HTERT RPE-1 (cell line): ENCODE measurements around the gene ADGRL3.
"Not testable (repeated sequence)": the region's sequence is repeated elsewhere in the genome, so short reads cannot be mapped to it uniquely, and the experiment has no call there.

ENCODE experiments used
- in situ Hi-C: fragments of 300-500 bp; cut with MboI; formaldehyde crosslinking; loops from 4 replicates; pipeline ENCODE4 v1.14.3; 2020; ENCODE audit warnings: low sequenced_read_pairs

ADGRL3 gene

GRCh38 chr4:61934198-61934597 is 734.1 kb downstream of the ADGRL3 start:
- in situ Hi-C loops: no loop called here

- in situ Hi-C loops: no loop called here
Measured at GRCh38 chr4:61938250-61938846, 738.2 kb downstream of the ADGRL3 start.

GRCh38 chr4:61950625-61951024 is 750.5 kb downstream of the ADGRL3 start:
- in situ Hi-C loops: no loop called here

DNA sequence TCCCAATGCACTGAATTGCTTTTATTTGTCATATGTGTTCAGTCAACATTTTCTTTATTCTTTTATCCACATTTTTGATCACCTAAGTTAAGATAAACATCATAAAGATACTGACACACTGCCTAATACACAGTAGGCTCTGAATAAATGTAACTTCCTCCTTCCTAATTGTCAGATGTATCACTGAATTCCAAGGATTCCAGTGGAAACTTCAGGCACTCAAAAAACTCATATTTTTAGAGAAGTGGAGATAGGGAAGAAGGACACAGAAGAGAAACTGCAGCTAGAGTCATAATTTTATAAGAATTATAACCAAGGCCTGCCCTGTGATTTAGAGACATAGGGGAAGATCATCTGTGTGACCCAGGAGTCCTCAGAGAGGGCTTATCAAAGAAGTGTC is 753.3 kb downstream of the ADGRL3 start:
- in situ Hi-C loops: no loop called here

- in situ Hi-C loops: no loop called here
Measured at GRCh38 chr4:61958591-61958990, 758.5 kb downstream of the ADGRL3 start.

- in situ Hi-C loops: no loop called here
Measured at GRCh38 chr4:61959087-61959486, 759.0 kb downstream of the ADGRL3 start.

DNA sequence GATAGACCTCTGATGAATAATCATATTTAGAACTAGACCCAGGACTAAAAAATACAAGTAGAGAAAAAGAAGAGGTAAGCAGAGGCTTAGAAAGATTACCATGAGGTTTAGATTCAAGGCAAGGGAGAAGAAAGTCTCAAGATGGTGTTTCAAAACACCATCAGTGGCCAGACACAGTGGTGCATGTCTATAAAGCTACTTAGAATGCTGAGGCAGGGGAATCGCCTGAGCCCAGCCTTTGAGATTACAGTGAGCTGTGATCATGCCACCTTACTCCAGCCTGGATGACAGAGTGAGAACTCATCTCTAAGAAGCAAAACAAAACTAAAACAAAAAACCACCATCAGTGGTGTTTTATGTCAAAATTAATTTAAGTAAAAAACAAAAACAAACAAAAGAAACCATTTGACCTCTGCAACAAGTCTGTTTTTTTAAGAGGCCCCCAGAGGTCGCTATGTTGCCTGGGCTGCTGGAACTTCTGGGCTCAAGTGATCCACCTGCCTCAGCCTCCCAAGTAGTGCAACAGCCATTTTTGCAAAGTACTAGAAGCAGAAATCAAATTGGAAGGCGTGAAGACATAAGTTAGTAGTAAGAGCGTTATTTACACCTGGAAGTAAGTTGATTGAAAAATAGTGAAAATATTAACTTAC is 784.3 kb downstream of the ADGRL3 start:
- in situ Hi-C loops: no loop called here

- in situ Hi-C loops: no loop called here
Measured at GRCh38 chr4:61985426-61985825, 785.3 kb downstream of the ADGRL3 start.

DNA sequence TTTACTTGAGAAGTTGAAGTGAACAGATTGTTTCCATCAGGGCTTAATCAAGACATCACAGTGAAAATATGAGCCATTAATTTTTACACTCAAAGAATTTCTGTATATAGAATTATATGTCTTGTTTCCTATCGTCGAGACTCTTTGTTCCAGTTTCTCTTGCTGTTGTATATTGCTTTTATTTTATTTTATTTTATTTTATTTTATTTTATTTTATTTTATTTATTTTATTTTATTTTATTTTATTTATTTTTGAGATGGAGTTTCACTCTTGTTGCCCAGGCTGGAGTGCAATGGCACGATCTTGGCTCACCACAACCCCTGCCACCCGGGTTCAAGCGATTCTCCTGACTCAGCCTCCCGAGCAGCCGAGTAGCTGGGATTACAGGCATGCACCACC is 786.8 kb downstream of the ADGRL3 start:
- in situ Hi-C loops: not testable (repeated sequence)

DNA sequence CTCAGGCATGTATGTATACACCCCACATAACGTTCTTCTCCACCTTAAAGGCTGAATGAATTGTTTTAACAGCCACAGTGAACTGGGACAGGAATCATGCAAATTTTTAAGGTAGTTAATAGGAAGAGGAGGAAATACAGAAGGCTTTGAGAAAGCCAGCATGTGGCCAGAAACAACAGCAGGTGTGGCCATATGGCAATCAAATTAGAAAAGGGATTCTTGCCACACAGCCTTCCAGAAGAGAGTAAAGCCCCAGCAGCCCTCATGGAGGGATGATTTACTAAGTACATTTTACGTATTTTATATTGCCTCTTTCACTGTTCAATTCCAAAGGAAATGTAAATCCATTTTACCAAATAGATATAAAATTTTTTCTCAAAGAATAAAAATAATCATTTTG is 792.2 kb downstream of the ADGRL3 start:
- in situ Hi-C loops: no loop called here

DNA sequence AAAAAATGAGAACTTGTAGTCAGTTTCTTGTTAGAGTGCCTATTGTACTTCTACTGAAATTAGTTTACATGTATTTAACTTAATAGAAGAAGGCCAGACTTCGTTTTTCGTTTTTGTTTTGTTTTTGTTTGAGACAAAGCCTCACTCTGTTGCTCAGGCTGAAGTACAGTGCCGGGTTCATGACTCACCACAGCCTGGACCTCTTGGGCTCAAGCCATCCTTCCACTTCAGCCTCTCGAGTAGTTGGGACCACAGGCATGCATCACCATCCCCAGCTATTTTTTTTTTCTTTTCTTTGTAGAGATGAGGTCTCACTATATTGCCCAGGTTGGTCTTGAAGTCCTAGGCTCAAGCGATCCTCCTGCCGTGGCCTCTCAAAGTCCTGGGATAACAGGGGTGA is 793.9 kb downstream of the ADGRL3 start:
- in situ Hi-C loops: no loop called here

GRCh38 chr4:61995717-61996340 is 795.7 kb downstream of the ADGRL3 start:
- in situ Hi-C loops: no loop called here

DNA sequence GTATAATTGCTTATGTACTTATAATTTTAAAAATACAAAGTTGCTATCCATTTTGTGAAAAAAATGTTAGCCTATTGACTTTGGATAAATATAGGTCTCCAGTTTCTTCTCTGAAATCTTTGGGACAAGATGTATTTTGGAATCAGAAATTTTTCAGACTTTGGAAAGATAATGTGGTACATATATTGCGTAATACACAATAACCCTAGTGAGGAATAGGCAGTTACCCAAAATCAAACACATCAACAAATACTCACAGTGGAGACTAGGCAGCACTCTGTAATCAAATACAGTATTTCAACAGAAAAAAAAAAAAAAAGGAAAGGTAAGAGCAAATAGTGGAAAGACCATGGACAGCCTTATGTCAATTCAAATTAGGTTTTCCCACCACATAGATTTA is 796.8 kb downstream of the ADGRL3 start:
- in situ Hi-C loops: no loop called here

GRCh38 chr4:61997831-61998230 is 797.7 kb downstream of the ADGRL3 start:
- in situ Hi-C loops: no loop called here

GRCh38 chr4:62003695-62004094 is 803.6 kb downstream of the ADGRL3 start:
- in situ Hi-C loops: no loop called here

DNA sequence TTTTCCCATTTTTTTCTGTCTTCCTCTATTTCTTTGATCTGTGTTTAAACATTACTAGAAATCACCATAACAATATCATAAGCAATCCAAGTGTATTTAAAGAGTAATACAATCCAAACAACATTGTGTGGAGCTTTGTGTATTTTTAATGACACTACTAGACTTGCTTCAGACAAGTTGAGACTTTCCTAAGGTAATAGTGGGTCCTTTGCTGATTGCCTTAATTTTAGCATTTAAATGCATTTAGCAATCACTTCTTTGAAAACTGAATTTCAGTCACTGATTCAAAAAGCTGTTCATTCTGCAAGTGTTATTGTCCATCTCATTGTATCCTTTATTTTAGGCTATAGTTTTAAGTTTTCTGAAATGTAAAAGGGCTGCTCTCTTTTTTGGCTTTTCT is 804.8 kb downstream of the ADGRL3 start:
- in situ Hi-C loops: no loop called here

DNA sequence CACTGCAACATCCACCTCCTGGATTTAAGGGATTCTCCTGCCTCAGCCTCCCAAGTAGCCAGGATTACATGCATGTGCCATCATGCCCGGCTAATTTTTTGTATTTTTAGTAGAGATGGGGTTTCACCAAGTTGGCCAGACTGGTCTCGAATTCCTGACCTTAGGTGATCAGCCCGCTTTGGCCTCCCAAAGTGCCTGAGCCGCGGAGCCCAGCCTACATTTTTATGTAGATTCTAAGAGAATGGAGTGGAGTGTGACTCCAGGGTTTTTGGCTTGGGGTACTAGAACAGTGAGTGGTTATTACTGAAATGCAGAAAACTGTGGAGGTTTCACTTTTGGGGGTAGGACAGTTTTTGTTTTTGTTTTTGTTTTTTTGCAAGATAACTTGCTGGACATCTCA is 806.0 kb downstream of the ADGRL3 start:
- in situ Hi-C loops: no loop called here

DNA sequence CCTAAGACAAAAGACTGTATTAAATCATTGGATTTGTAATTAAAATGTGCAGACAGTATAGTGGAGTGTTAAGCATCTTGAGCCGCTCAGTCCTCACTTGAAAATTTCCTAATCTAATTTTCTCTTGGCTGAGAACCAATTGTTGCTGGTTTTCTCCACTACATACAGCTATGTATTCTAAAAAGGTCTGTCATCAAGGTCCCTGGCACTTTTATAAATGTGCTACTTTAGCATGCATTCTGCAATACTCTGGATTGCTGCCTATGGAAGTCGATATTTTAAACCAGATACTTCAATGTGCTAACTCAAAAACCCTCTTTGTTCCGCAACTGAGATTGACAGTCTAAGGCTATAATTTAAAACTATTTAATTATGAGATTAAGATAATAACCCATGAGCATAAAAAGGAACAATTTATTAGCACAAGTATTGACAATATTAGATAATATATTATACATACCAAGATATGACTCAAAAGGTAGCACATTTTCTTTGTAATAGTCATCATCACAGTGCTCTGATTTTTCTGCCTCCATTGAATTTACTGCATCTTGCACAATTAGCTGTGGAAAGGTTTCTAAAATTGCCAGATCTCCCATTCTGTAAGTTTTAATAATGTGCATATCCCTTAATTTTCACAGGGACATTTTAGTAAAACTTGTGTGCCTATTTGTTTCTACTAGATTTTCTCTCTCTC is 815.1 kb downstream of the ADGRL3 start:
- in situ Hi-C loops: no loop called here

- in situ Hi-C loops: no loop called here
Measured at GRCh38 chr4:62018537-62018936, 818.4 kb downstream of the ADGRL3 start.

GRCh38 chr4:62023633-62024032 is 823.5 kb downstream of the ADGRL3 start:
- in situ Hi-C loops: no loop called here

- in situ Hi-C loops: no loop called here
Measured at GRCh38 chr4:62028745-62029144, 828.6 kb downstream of the ADGRL3 start.

DNA sequence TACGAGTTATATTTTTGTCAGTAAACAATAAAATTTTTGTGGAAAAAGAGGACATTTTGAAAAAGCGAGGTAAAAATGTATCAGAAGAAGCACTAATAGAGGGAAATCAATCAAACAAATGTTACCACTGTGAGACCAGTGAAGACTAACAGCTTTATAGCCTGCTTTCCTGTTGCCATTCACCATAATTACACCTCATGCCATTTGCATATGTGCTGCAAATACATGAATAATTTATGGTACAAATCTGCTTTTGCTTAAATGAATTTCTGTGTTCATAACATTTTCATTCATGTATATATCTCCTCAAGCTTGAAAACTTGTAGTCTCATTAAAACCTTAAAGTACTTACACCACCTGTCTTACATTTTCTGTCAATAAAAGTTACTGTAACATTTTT is 830.8 kb downstream of the ADGRL3 start:
- in situ Hi-C loops: no loop called here
